ENCODE data around the gene NAV3. TPM values are rescaled to one million over a fixed set of nuclear protein-coding genes. Genes with fewer than 3 reads are reported as not detected.

The NAV3 gene
- polyA plus RNA-seq, 3 donors = 0.11 TPM; not detected in 2

DNA sequence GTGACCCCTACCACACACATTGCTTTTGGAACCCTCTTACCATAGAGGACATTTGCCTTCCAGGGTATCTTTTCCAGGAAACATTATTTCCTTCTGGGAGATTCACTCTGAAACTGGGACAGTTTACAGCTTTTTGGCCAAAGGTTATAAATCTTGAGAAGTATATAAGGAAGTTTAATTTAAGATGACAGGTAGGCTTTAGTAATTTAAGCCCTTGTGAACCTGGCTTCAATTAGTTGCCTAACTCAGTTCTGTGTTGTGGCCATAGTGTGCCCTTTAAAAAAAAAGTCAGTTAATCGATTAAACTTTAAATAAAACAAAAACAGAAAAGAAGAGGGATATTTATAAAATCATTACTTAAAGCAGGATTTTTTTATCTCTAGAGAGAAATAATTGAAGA lies 142.9 kb downstream of the NAV3 start:
- no peaks in the 10 kb centered on the region for H3K36me3 ChIP-seq (replicated peaks in 1 of 2; ENCODE audit: control insufficient read depth in 1 of 2, insufficient read depth in 2 of 2, low read length in 2 of 2)
- peaks cover 0 to 9% (median 3%) of the 10 kb centered on the region in 7 donors for H3K9me3 Mint-ChIP-seq
- no peak overlapping the region for H3K4me2 ChIP-seq (replicated peaks; ENCODE audit: extremely low read depth, low read length, poor library complexity, severe bottlenecking)
- intact Hi-C loops (cut with micrococcal nuclease) = no loop called here
- H3K36me3 Mint-ChIP-seq = no peaks in the 10 kb centered on the region
- no peaks in the 10 kb centered on the region for H3K79me2 ChIP-seq (ENCODE audit: insufficient read depth, low read length)
- H3K27ac ChIP-seq (ENCODE audit: low read depth in 1 of 2, low read length in 2 of 2) = no peak overlapping the region
- peaks cover 0 to 2% (median 0%) of the 10 kb centered on the region in 3 donors for H3K27me3 Mint-ChIP-seq (ENCODE audit: low read depth in 3 of 3)
- no peak overlapping the region for H3K4me3 ChIP-seq (replicated peaks in 1 of 3; ENCODE audit: low read depth in 2 of 3, low read length in 3 of 3)
- H3K27ac Mint-ChIP-seq = no peak overlapping the region
- no peak for TF ChIP-seq CTCF (IDR thresholded peaks at IDR 0.05)
- H4K20me1 ChIP-seq (ENCODE audit: insufficient read depth, low read length) = no peaks in the 10 kb centered on the region
- H3K9ac ChIP-seq (ENCODE audit: insufficient read depth, low read length, poor library complexity, severe bottlenecking) = no peak overlapping the region
- H3K4me1 ChIP-seq (ENCODE audit: control insufficient read depth in 1 of 2, insufficient read depth in 2 of 2, low read length in 2 of 2) = no peaks in the 10 kb centered on the region
- no peak overlapping the region for H3K4me3 Mint-ChIP-seq
- H3K27me3 ChIP-seq (ENCODE audit: control insufficient read depth in 2 of 2, insufficient read depth in 2 of 2, low read length in 2 of 2) = no peaks in the 10 kb centered on the region
- no peak overlapping the region for H2AFZ ChIP-seq (ENCODE audit: insufficient read depth, low read depth, low read length, poor library complexity, severe bottlenecking)
- no CpG with 5 or more reads among the region's 1 CpG for WGBS (ENCODE audit: insufficient coverage)
- no peaks in the 10 kb centered on the region for H3K9me3 ChIP-seq (replicated peaks in 1 of 2; ENCODE audit: control insufficient read depth in 1 of 2, insufficient read depth in 1 of 2, low read length in 2 of 2)
- H3K4me1 Mint-ChIP-seq = no peaks in the 10 kb centered on the region
- DNase-seq = no peak

- Histone ChIP-seq H3K79me2 (ENCODE audit: insufficient read depth, low read length) (no peaks in the 10 kb centered on the region), H3K27me3 (ENCODE audit: control insufficient read depth in 2 of 2, insufficient read depth in 2 of 2, low read length in 2 of 2) (no peaks in the 10 kb centered on the region), H2AFZ (ENCODE audit: insufficient read depth, low read depth, low read length, poor library complexity, severe bottlenecking) (no peak overlapping the region), H3K27ac (ENCODE audit: low read depth in 1 of 2, low read length in 2 of 2) (no peak overlapping the region), H3K9me3 (replicated peaks in 1 of 2; ENCODE audit: control insufficient read depth in 1 of 2, insufficient read depth in 1 of 2, low read length in 2 of 2) (peaks cover 3 to 4% of the 10 kb centered on the region in 2 donors), H3K9ac (ENCODE audit: insufficient read depth, low read length, poor library complexity, severe bottlenecking) (no peak overlapping the region), H4K20me1 (ENCODE audit: insufficient read depth, low read length) (no peaks in the 10 kb centered on the region), H3K4me2 (replicated peaks; ENCODE audit: extremely low read depth, low read length, poor library complexity, severe bottlenecking) (no peak overlapping the region), H3K4me1 (ENCODE audit: control insufficient read depth in 1 of 2, insufficient read depth in 2 of 2, low read length in 2 of 2) (no peaks in the 10 kb centered on the region), H3K4me3 (replicated peaks in 1 of 3; ENCODE audit: low read depth in 2 of 3, low read length in 3 of 3) (no peak overlapping the region), H3K36me3 (replicated peaks in 1 of 2; ENCODE audit: control insufficient read depth in 1 of 2, insufficient read depth in 2 of 2, low read length in 2 of 2) (no peaks in the 10 kb centered on the region)
- Mint-ChIP-seq H3K27me3 (ENCODE audit: low read depth in 3 of 3) (peaks cover 0 to 2% (median 0%) of the 10 kb centered on the region in 3 donors), H3K9me3 (peaks cover 1 to 13% (median 7%) of the 10 kb centered on the region in 7 donors), H3K36me3 (no peaks in the 10 kb centered on the region), H3K4me1 (peaks cover 1% of the 10 kb centered on the region), H3K27ac (no peak overlapping the region), H3K4me3 (no peak overlapping the region)
- WGBS (ENCODE audit: insufficient coverage) = no CpG with 5 or more reads among the region's 2 CpGs
- intact Hi-C loops (cut with micrococcal nuclease) = no loop called here
- no peak for TF ChIP-seq CTCF (IDR thresholded peaks at IDR 0.05)
- no peak for DNase-seq
Measured at GRCh38 chr12:77974645-77975044, 144.0 kb downstream of the NAV3 start.

Data from CD14-positive monocyte (primary cell).